ENCODE results near the gene APP.

Gene APP

GRCh38 chr21:25872271-25872670 is 298.3 kb downstream of the APP start:
- no peak for TF ChIP-seq ESRRG (CRISPR knock-in tag; IDR thresholded peaks at IDR 0.05)
- TF ChIP-seq ARNTL (CRISPR knock-in tag; IDR thresholded peaks at IDR 0.05; ENCODE audit: borderline replicate concordance, low read depth): no peak
- TF ChIP-seq TSHZ2 (CRISPR knock-in tag; IDR thresholded peaks at IDR 0.05): no peak
- no peak for TF ChIP-seq TOX (CRISPR knock-in tag; IDR thresholded peaks at IDR 0.05; ENCODE audit: borderline replicate concordance)
- TF ChIP-seq CSRNP3 (CRISPR knock-in tag; IDR thresholded peaks at IDR 0.05): no peak
- no peak for TF ChIP-seq BACH2 (CRISPR knock-in tag; IDR thresholded peaks at IDR 0.05; ENCODE audit: borderline replicate concordance)
- no peak for TF ChIP-seq ZNF70 (CRISPR knock-in tag; IDR thresholded peaks at IDR 0.05)
- TF ChIP-seq GLIS3 (CRISPR knock-in tag; IDR thresholded peaks at IDR 0.05): no peak
- TF ChIP-seq ZFP30 (CRISPR knock-in tag; IDR thresholded peaks at IDR 0.05): no peak
- no peak for TF ChIP-seq ISL1 (CRISPR knock-in tag; IDR thresholded peaks at IDR 0.05)
- TF ChIP-seq SNAI2 (CRISPR knock-in tag; IDR thresholded peaks at IDR 0.05): no peak
- ATAC-seq: no peak

- ATAC-seq: no peak
- TF ChIP-seq ZNF70 (CRISPR knock-in tag; IDR thresholded peaks at IDR 0.05) (no peak), GLIS3 (CRISPR knock-in tag; IDR thresholded peaks at IDR 0.05) (no peak), OSR1 (CRISPR knock-in tag; IDR thresholded peaks at IDR 0.05) (no peak), ISL1 (CRISPR knock-in tag; IDR thresholded peaks at IDR 0.05) (no peak), CSDC2 (CRISPR knock-in tag; IDR thresholded peaks at IDR 0.05) (no peak), ZNF8 (CRISPR knock-in tag; IDR thresholded peaks at IDR 0.05) (no peak), CSRNP3 (CRISPR knock-in tag; IDR thresholded peaks at IDR 0.05) (no peak), PPARA (CRISPR knock-in tag; IDR thresholded peaks at IDR 0.05; ENCODE audit: borderline replicate concordance) (no peak), RARB (CRISPR knock-in tag; IDR thresholded peaks at IDR 0.05) (no peak), TCF4 (CRISPR knock-in tag; IDR thresholded peaks at IDR 0.05; ENCODE audit: borderline replicate concordance) (no peak), BACH2 (CRISPR knock-in tag; IDR thresholded peaks at IDR 0.05; ENCODE audit: borderline replicate concordance) (no peak), ESRRG (CRISPR knock-in tag; IDR thresholded peaks at IDR 0.05) (no peak), ZFP30 (CRISPR knock-in tag; IDR thresholded peaks at IDR 0.05) (no peak), PATZ1 (CRISPR knock-in tag; IDR thresholded peaks at IDR 0.05; ENCODE audit: borderline replicate concordance) (no peak), CREB5 (CRISPR knock-in tag; IDR thresholded peaks at IDR 0.05; ENCODE audit: low read depth) (no peak), ZFP3 (CRISPR knock-in tag; IDR thresholded peaks at IDR 0.05) (no peak), TOX (CRISPR knock-in tag; IDR thresholded peaks at IDR 0.05; ENCODE audit: borderline replicate concordance) (no peak), ARNTL (CRISPR knock-in tag; IDR thresholded peaks at IDR 0.05; ENCODE audit: borderline replicate concordance, low read depth) (no peak), POU6F1 (CRISPR knock-in tag; IDR thresholded peaks at IDR 0.05; ENCODE audit: borderline replicate concordance, low read depth) (no peak), SNAI2 (CRISPR knock-in tag; IDR thresholded peaks at IDR 0.05) (no peak)
Measured at GRCh38 chr21:25871566-25871965, 299.0 kb downstream of the APP start.
